Renal cortex interstitium (tissue), 15 donors: ENCODE measurements around the gene PLET1. TPM values are rescaled to one million over a fixed set of nuclear protein-coding genes. Genes with fewer than 3 reads are reported as not detected.

ENCODE experiments used
- DNase-seq, 11 donors: peaks; one replicate each; pipeline ENCODE4 v3.0.0-alpha.2; 2013; ENCODE audit warnings: low read depth in 9 of 11, low spot score in 4 of 11; ENCODE audit errors: extremely low read depth in 1 of 11
- long read RNA-seq, 16 experiments: transcript quantifications; one replicate each; lab custom pipeline, GENCODE V29; 2026
- polyA plus RNA-seq, 3 donors: library from polyadenylated mRNA; unstranded; fragments of 120-200 nt; gene quantifications; one replicate each; pipeline ENCODE4 v1.2.1, GENCODE V29; 2013; ENCODE audit not compliant: insufficient read length in 3 of 3

The PLET1 gene, protein sequence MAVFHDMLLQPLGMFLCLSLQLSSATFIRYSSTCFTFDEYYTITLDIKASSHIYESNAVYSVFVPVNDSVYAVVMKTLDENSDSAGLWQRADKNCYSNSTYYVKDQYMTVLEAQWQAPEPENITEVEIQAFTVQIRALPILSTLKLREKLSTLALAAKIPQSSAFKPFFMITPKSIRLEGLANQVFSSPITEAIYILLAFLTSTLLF
- under 1 TPM in 1 of 3 donors, not detected in 2; 0.20 TPM for polyA plus RNA-seq
- long read RNA-seq, donor 1, result 0 reads
- long read RNA-seq, donor 2, result 0 reads
- long read RNA-seq, donor 3, result 0 reads
- long read RNA-seq, donor 4, result 0 reads
- long read RNA-seq, donor 5, result 0 reads
- long read RNA-seq, donor 6, partial matches to known transcripts, result 5 of 5 reads
- long read RNA-seq, donor 6, other reads (novel, unspliced or antisense), result 0 of 5 reads
- long read RNA-seq, donor 7, result 0 reads
- long read RNA-seq, donor 8, result 0 reads
- long read RNA-seq, donor 9, result 0 reads
- long read RNA-seq, donor 10, result 0 reads
- long read RNA-seq, donor 11, result 0 reads
- long read RNA-seq, donor 12, result 0 reads
- long read RNA-seq, donor 13, result 0 reads
- long read RNA-seq, donor 14, result 0 reads
- long read RNA-seq, donor 15, result 0 reads
- long read RNA-seq, donor 16, result 0 reads

GRCh38 chr11:112260490-112260889, at the start of gene PLET1:
TSS of gene PLET1 (minus strand) at chr11:112260860. CDS start at chr11:112260589, 271 bp downstream.
- DNase-seq, result no peak

GRCh38 chr11:112310419-112310818, 49.8 kb upstream of the PLET1 start:
- no peak for DNase-seq

- no peak for DNase-seq
Observed at GRCh38 chr11:112308651-112309050, 48.0 kb upstream of the PLET1 start.

DNA sequence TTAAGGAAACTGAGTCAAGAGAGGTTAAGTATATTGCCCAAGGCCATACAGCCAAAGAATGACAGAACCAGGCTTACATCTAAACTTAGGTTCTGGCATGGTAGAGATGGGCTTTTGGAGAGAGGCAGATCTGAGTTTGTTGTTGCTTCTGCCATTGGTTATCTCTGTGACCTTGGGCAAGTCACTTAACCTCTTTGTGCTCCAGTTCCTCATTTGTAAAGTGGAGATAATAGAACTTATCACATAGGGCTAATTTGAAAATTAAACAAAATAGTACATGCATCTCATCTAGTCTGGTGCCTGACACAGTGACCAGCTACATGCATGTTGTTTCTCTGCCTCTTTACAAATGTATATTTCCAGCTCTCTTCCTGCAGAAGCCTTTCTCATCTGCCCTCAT, 47.0 kb upstream of the PLET1 start:
- no peak for DNase-seq

GRCh38 chr11:112306230-112306629, 45.6 kb upstream of the PLET1 start:
- no peak for DNase-seq

DNA sequence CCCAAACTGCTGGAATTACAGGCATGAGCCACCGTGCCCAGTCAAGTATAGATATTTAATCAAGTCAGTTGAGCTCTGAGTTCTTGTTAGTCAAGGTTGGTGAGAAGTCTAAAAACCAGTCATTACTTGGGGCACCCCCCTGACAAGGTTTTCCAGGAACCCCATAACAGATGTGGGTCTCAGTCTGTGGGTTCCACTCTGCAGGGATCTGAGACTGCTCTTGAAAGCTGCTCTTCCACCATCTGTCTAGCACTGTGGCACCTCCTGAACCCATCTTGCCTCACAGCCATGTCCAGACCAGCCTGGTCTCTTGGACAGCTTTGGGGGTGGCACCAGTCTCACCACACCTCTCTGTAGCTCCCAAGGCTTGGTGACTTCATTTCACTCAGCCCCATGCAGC, 44.3 kb upstream of the PLET1 start:
- no peak for DNase-seq

GRCh38 chr11:112303616-112304015, 43.0 kb upstream of the PLET1 start:
- DNase-seq, result no peak

- DNase-seq, result no peak
Observed at GRCh38 chr11:112302226-112302868, 41.7 kb upstream of the PLET1 start.

DNA sequence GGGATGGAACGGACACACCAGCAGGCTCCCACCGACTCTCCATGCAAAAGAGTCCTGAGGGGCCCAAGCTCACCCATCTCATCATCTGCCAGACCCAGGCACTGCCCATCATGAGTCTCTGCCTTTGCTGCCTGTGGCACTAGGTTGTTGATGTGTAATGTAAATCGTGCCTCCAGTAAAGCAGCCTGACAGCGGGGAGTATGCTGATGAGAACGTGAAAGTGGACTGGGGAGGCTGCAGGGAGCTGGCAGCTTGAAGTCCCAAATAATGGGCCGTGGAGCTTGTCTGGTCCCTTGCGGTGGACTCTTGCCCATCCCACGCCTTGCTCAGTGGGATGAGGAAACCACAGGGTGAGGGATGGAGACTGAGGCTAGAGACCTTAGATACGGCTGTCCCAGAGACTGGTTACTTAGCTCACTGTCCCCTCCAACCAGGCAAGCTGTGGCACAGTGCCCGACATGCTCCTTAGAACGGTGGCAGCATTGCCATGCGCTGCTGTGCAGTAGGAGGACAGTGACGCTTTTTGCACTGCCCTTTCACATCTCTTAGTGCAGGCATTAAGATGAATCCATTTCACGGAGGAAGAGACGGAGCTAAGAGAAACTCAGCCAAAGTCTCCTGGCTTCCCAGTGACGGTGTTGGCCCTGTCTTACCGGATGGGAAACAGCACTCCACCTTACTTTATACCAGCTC, 39.6 kb upstream of the PLET1 start:
- no peak for DNase-seq

- no peak for DNase-seq
Observed at GRCh38 chr11:112298535-112298934, 37.9 kb upstream of the PLET1 start.

- no peak for DNase-seq
Observed at GRCh38 chr11:112297248-112297866, 36.7 kb upstream of the PLET1 start.

- no peak for DNase-seq
Observed at GRCh38 chr11:112296044-112296443, 35.4 kb upstream of the PLET1 start.

DNA sequence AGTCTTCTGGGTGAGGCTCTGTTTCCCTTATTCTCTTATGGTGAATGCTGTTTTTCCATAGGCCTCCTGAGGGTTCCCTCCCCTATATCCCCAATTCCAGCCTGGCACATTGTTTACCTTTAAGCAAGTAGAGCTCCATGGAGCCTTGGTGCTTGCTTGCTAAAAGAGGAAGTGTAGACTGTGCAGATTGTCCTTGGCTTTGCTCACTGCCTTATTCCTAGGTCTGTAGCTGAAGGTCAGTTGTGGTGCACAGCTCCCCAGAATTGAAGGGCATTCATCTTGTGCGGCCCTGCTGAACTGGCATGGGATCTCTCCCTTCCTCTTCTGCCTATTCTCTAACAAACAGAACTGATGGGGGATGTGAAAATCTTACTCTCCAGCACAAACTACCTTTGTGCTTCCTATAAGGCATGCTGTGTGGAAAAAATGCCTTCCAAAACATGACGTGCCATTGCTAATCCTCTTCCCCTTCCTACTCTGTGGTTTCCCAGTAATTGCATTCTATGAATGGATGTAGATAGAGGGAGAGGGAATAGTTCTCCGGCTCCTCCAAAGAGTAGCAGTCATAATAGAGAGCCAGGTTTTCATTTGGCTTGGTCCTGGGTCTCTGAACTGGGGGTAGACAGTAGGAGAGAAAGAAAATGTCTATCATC, 34.2 kb upstream of the PLET1 start:
- no peak for DNase-seq

- no peak for DNase-seq
Observed at GRCh38 chr11:112293614-112294013, 33.0 kb upstream of the PLET1 start.

DNA sequence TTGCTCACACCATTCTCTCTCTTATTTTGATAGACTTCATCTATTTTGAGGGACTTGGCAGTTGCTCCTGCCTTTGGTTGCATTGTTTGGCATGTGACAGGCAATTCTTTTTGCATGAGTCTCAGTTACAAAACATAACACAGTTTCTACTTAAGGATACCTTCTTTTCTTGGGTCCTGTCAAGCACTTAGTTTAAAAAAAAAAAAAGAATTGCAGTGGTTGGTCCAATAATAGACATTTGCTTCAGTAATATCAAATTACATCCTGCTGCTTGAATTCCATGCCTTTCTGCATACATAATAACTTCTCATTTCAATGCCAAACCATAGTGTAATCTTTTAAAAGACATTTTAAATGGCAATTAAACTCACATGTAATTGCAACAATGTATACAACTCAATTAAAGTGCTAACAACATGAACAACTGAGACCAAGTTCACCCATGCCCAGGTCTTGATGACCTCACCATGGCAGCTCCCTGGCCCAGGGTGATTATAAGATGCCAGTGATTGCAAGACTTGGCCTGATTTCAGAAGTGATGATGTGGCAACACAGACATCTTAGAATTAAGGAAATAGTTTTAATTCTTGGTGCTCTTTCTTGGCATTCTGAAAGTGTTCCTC, 32.2 kb upstream of the PLET1 start:
- no peak for DNase-seq

DNA sequence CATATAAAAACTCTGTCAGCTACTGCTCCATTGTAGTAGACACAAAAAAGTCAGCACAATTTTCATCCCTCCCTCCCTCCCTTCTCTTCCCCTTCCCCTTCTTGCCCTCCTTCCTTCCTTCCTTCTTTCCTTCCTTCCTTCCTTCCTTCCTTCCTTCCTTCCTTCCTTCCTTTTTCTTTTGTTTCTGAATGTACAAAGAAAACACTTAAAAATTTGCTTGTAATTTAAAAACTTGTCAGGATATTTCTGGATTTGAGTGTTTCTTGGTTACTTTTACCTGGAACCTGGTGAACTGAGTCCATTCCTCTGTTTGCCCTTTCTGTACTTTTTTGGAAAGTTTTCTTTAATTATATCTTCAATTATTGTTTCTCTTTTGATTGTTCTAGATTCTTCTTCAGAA, 31.5 kb upstream of the PLET1 start:
- no peak for DNase-seq

- DNase-seq, result no peak
Observed at GRCh38 chr11:112291191-112291590, 30.5 kb upstream of the PLET1 start.

- no peak for DNase-seq
Observed at GRCh38 chr11:112290493-112290850, 29.8 kb upstream of the PLET1 start.
